ENCODE data around the gene ZNF317.
A peak's percentile ranks its signal among the peaks of the same experiment; 100 is the strongest.

Gene ZNF317

GRCh38 chr19:9140159-9140874 is at the start of gene ZNF317:
TSS of gene ZNF317 (plus strand) at chr19:9140397. CDS start at chr19:9156017, 15,620 bp downstream.
- in situ Hi-C loops (cut with HindIII; ENCODE audit: low sequenced_read_pairs) = no loop called here
- TF ChIP-seq, protein P1, sequence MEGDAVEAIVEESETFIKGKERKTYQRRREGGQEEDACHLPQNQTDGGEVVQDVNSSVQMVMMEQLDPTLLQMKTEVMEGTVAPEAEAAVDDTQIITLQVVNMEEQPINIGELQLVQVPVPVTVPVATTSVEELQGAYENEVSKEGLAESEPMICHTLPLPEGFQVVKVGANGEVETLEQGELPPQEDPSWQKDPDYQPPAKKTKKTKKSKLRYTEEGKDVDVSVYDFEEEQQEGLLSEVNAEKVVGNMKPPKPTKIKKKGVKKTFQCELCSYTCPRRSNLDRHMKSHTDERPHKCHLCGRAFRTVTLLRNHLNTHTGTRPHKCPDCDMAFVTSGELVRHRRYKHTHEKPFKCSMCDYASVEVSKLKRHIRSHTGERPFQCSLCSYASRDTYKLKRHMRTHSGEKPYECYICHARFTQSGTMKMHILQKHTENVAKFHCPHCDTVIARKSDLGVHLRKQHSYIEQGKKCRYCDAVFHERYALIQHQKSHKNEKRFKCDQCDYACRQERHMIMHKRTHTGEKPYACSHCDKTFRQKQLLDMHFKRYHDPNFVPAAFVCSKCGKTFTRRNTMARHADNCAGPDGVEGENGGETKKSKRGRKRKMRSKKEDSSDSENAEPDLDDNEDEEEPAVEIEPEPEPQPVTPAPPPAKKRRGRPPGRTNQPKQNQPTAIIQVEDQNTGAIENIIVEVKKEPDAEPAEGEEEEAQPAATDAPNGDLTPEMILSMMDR (IDR thresholded peaks at IDR 0.05; ENCODE audit: low read depth, low read length) = no peak
- peak within 1 kb of the TSS; percentile 99 for H3K4me3 ChIP-seq (ENCODE audit: low read depth, low read length)
- DNase-seq (ENCODE audit: low read depth, low spot score) = peak; percentile 91

DNA sequence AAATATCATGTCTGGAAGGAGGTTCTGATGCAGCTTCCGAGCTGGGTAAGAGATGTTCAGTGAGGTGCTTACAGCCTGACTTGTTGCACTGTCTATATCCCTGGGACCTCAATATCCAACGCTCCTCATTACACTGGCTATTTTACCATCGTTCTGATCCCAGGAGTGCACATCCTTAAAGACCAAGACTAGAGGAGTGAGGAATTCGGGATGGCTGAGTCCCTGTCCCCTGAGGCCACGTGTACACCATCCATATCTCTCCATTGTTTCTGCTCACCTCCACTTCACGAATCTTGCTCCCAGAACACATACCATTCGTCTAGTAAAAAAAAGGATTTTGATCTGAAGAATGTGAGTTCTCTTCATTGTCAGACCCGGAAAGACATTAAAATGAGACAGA is 32.8 kb upstream of the ZNF317 start, which contains the start of gene OR7G2:
TSS of gene OR7G2 (minus strand) at position 101 of the 400 bp plus-strand sequence. CDS start 4,232 bp downstream, outside the sequence.
- TF ChIP-seq, protein P1 (IDR thresholded peaks at IDR 0.05; ENCODE audit: low read depth, low read length) = no peak
- no peak for DNase-seq (ENCODE audit: low read depth, low spot score)
- in situ Hi-C loops (cut with HindIII; ENCODE audit: low sequenced_read_pairs) = no loop called here
- no peak within 1 kb of the TSS for H3K4me3 ChIP-seq (ENCODE audit: low read depth, low read length)

- TF ChIP-seq, protein P1 (IDR thresholded peaks at IDR 0.05; ENCODE audit: low read depth, low read length) = no peak
- no peak for DNase-seq (ENCODE audit: low read depth, low spot score)
- in situ Hi-C loops (cut with HindIII; ENCODE audit: low sequenced_read_pairs) = no loop called here
- H3K4me3 ChIP-seq (ENCODE audit: low read depth, low read length) = no peak overlapping the region
These were observed 30.2 kb upstream of the ZNF317 start for GRCh38 chr19:9109959-9110358.

GRCh38 chr19:9115307-9115813 is 24.8 kb upstream of the ZNF317 start, which contains the start of gene OR7G1:
TSS of gene OR7G1 (minus strand) at chr19:9115763. CDS start at chr19:9115763, 0 bp downstream.
- TF ChIP-seq, protein P1 (IDR thresholded peaks at IDR 0.05; ENCODE audit: low read depth, low read length) = no peak
- H3K4me3 ChIP-seq (ENCODE audit: low read depth, low read length) = no peak within 1 kb of the TSS
- no peak for DNase-seq (ENCODE audit: low read depth, low spot score)
- in situ Hi-C loops (cut with HindIII; ENCODE audit: low sequenced_read_pairs) = no loop called here

DNA sequence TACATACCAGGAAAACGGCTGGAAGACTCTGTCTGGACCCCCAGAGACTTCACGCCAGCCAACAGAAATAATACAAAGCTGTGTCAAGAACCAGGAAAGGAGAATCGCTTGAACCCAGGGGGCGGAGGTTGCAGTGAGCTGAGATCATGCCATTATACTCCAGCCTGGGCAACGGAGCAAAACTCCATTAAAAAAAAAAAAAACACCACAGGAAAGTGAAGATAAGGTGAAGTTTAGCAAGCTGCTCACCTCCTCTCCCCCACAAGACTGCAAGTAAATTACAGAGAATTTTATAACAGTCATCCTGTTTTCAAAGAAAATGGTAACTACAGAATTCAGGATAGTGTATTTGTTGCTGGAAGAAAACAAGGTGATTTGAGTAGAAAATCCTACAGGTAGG is 23.6 kb upstream of the ZNF317 start:
- in situ Hi-C loops (cut with HindIII; ENCODE audit: low sequenced_read_pairs) = no loop called here
- no peak for DNase-seq (ENCODE audit: low read depth, low spot score)
- TF ChIP-seq, protein P1 (IDR thresholded peaks at IDR 0.05; ENCODE audit: low read depth, low read length) = no peak
- H3K4me3 ChIP-seq (ENCODE audit: low read depth, low read length) = no peak overlapping the region

GRCh38 chr19:9126900-9127405 is 13.2 kb upstream of the ZNF317 start, which contains the start of gene OR7G3:
TSS of gene OR7G3 (minus strand) at chr19:9126950. CDS start at chr19:9126950, 0 bp downstream.
- no peak for DNase-seq (ENCODE audit: low read depth, low spot score)
- TF ChIP-seq, protein P1 (IDR thresholded peaks at IDR 0.05; ENCODE audit: low read depth, low read length) = no peak
- H3K4me3 ChIP-seq (ENCODE audit: low read depth, low read length) = no peak within 1 kb of the TSS
- in situ Hi-C loops (cut with HindIII; ENCODE audit: low sequenced_read_pairs) = no loop called here
